Measurements from ENCODE around the gene CCDC60.

The CCDC60 gene

DNA sequence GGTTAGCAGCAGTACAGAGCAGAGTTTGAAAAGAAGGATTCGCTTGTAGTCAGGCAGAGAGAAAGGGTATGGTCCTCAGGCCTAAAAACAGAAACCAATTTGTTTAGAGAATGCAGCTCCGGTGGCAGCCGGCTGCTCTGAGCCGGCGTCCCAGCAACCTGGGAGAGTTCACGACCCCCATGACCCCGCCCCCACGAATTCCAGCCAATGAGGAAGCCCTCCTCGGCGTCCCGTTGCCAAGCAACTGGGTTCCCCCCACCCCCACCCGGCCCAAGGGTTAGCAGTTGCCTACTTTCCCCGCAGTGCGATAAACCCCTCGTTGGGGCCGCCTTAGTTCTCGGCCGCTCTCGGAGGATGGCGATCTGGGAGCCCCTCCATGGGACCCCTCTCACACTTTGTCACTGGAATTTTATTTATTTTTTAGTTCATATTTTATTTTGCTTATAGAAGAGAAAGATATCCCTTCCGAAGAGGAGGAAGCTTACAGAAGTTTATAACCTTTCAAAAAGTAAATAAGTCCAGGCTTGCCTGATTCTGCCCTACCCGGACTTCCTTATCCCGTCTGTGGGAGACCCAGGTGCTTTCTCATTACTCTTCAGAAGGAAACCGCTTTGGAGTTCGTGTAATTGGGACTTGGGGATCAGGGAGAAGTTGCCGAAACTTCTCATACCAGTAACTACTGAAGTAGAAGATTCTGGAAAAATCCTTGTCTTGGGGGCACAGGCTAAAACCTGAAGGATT lies at the start of gene CCDC60:
Gene CCDC60 (plus strand): TSS at position 300 of the 741 bp plus-strand sequence. CDS start 448 bp downstream, outside the sequence.
- no peak for DNase-seq

DNA sequence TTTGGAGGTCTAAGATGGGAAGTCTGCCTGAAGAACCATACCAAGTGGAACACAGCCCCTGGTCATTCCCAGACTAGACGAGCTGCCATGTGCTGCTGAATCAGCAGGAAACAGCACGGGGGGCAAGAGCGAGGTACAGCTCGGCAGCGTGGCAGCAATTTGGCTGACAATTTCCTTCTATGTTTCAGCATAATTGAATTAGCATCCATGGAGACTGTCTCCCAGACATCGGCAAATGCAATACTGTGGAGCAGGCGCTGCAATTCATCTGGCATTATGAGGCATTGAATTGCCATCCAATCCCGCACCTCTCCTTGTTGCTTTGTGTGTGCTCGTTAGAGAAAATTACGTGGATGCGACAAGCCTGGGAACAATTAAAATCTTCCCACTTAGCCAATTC lies 46.0 kb upstream of the CCDC60 start:
- no peak for DNase-seq

DNA sequence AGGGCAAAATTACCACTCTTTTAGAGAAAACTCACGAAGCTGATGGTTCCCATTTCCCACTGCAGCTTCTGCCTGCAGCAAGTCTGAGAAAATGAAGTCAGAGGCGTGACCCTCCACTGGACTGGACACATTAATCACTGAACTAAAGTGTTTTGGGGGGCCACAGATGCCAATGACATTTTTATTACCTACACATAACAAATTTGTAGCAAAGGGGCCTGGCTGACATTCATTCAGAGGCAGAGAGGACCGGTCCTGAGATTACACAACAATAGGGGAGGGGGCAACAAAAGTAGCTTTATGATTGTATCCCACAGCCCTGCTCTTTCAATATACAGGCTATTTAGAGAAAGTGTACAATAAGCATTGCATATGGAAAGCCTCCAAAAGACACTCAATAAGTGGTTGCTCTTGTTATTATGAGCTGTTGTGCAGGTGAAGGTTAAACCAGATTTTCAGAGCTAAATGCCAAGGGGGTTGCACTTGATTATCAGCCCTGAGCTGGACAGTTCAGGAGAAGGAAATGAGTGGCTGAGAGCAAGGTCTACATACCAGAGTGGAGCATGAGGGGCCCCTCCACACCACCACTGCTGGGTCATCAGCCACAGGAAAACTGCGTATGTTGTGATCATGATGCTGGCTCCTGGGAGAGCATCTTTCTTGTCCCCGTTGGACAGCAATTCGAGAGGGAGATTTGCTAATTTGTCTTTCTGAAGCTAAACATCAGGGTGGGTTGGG lies 41.5 kb upstream of the CCDC60 start:
- no peak for DNase-seq

- no peak for DNase-seq
Observed at GRCh38 chr12:119294211-119294610, 40.3 kb upstream of the CCDC60 start.

- no peak for DNase-seq
Observed at GRCh38 chr12:119296535-119296934, 38.0 kb upstream of the CCDC60 start.

DNA sequence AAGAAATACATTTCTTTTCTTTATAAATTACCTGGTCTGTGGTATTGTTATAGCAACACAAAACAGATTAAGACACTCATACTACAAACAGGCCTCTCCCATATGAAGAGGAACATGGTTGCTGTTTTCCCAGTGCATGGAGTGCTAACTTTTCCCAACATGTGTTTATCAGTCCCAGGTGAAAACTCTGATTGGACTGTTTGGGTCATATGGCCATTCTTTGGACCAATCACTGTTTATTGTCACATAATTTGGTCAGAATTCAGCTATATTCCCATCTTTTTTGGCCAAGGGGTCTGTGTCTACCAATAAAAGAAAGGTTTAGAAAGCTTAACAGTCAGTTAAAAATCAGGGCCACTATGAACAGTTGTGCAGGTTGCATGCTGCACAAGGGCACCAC lies 35.4 kb upstream of the CCDC60 start:
- no peak for DNase-seq

GRCh38 chr12:119301379-119301778 lies 33.1 kb upstream of the CCDC60 start:
- DNase-seq: no peak

GRCh38 chr12:119302451-119303080 lies 32.0 kb upstream of the CCDC60 start:
- no peak for DNase-seq

DNA sequence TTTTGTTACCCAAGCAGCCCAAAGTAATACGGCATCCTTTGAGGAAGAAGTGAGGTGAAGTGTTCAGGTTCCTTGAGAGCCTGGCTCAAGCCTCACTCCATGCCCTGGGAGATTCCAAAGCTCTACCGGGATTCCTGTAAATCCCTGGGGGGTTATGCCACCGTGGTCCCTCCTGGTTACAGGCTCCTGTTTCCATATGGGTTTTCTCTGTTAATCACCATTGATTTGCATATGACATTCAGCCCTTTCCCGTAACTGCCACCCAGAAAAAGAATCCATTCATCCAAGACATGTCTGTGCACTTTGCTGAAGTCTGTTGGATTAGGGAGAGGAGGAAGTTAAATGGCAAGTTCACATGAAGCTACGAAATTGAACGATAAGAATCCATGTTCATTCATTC lies 27.9 kb upstream of the CCDC60 start:
- DNase-seq: no peak

DNA sequence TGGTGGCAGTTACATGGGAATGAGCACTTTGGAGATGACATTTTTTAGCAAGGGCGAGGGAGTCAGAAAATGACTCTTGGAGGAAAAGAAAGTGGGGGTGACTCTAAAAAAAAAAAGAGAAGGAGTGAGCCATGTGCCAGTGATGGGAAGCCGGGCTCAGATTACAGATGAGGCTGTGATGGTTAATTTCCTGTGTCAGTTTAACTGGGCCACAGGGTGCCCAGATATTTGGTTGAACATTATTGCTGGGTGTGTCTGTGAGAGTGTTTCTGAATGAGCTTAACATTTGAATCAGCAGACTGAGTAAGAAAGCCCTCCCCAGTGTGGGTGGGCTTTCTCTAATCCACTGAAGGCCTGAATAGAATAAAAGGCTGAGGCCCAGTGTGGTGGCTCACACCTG lies 26.8 kb upstream of the CCDC60 start:
- no peak for DNase-seq

- no peak for DNase-seq
Observed at GRCh38 chr12:119308708-119309456, 25.6 kb upstream of the CCDC60 start.

GRCh38 chr12:119311878-119312277 lies 22.7 kb upstream of the CCDC60 start:
- no peak for DNase-seq

GRCh38 chr12:119312904-119313303 lies 21.6 kb upstream of the CCDC60 start:
- no peak for DNase-seq

GRCh38 chr12:119314290-119314689 lies 20.2 kb upstream of the CCDC60 start:
- no peak for DNase-seq

- no peak for DNase-seq
Observed at GRCh38 chr12:119319638-119320037, 14.9 kb upstream of the CCDC60 start.

- DNase-seq: no peak
Observed at GRCh38 chr12:119320678-119321077, 13.9 kb upstream of the CCDC60 start.

DNA sequence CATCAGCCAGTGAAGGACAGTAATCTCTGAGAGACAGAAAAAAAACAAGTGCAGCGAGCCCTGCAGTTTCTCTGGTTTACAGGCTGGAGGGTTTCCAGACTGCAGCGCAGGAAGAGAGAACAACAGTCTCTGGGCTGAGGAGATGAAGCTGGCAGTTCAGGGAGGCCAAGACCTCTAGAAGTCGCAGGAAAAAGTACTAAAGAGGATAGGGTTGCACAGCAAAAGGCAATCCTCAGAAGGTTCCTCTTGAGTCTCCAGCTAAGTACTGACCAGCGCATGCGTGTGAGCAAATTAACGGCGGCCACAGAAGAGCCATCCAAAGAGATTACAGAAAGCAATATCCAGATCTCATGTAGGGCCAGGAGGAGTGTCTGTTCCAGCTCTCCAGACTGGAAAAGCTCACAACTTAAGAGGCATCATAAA lies 12.2 kb upstream of the CCDC60 start:
- DNase-seq: no peak

GRCh38 chr12:119325813-119326212 lies 8.7 kb upstream of the CCDC60 start:
- DNase-seq: no peak

- no peak for DNase-seq
Observed at GRCh38 chr12:119326341-119326740, 8.2 kb upstream of the CCDC60 start.

DNA sequence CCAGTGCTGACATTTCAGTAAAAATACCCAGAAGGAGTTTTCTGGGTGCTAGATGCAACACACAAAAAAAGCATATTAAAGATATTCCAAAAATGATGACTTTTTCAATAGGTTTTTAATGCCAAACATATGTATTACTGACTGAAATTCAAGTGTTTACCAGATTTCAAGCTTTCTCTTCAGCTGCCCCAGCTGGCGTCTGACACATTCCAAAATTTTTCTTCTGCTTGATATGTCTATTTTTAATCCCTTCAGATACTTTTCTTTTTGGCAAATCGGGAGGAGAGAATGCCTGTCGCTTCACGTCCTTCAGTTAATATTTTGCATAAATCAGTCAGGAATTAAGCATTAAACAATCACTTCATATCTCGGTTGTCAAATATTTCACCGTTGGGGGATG lies 7.1 kb upstream of the CCDC60 start:
- DNase-seq: no peak

DNA sequence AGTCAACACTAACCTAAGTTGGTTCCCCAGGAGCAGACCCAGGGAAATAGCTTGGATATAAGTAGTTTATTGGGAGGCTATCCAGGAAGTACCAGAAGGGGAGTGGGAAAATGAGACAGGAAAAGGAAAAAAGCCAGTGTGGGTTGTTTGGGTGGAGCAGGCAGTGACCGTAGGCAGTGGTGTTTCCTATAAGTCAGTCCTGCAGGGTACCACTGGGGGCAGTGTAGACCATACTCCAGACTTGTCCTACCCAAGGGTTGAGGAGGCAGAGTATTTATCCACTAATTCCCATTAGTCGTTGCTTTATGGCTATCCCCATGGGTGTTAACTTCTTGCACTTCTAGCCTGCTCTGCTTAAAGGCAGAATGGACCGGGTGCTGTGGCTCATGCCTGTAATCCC lies 6.4 kb upstream of the CCDC60 start:
- DNase-seq: no peak

- DNase-seq: no peak
Observed at GRCh38 chr12:119338593-119339363, 4.2 kb downstream of the CCDC60 start.

All from activated CD8-positive, alpha-beta memory T cell treated with anti-CD3 and anti-CD28 coated beads for 24 hours (primary cell).